A549 treated with AZD9567 at 1 μM for 4 hours (cell line): Measurements from ENCODE around the gene S100A6. TPM values are rescaled to one million over a fixed set of nuclear protein-coding genes. Genes with fewer than 3 reads are reported as not detected.

Experiments used
- total RNA-seq: library from RNA; stranded (reverse); fragments of 200-300 nt; extraction: Qiagen RNA extraction; gene quantifications from 5 replicates; pipeline ENCODE4 v1.2.3, GENCODE V29; 2022; ENCODE audit not compliant: insufficient read depth

Gene S100A6
- total RNA-seq, result 3,026 to 3,713 TPM (median 3,617 TPM) in 5 replicates

DNA sequence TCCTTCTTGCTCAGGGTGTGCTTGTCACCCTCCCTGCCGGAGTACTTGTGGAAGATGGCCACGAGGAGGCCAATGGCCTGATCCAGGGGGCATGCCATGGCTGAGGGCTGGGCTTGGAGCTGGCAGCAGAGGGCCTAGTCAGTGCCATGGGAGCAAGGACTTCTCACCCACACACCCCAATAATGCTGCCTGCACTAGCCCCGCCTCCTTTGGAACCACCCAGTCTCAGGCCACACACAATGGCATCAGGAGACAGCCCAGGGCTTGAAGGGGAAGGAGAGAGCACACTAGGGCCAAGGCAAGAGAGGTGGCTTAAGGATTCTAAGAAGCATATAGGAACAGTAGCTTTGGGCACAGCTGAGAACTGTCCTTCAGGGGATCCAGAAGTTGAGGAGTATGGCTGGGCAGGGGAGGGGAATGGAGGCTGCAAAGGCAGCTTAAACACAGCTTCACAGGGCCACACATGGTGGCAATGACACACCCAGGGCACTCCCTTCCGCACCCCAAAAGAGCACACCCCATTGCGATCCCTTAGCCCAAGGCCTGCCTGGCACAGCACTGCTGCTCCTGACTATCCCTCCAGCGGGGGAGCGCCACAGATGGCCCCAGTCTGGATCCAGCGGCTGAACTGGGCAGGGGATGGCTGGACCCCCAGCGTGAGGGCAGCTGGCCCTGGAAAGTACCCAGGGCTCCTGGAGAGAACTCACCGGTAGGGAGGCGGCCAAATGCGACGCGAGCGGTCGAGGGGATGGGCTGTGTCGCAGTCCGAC is at the start of gene S100A6:
TSS of gene S100A6 (minus strand) at position 750 of the 770 bp plus-strand sequence. CDS start at position 98, 652 bp downstream.

GRCh38 chr1:153565529-153566374 is 30.0 kb upstream of the S100A6 start, which contains the start of gene S100A2:
TSS of gene S100A2 (minus strand) at chr1:153565844. CDS start at chr1:153563877, 1,967 bp downstream.

DNA sequence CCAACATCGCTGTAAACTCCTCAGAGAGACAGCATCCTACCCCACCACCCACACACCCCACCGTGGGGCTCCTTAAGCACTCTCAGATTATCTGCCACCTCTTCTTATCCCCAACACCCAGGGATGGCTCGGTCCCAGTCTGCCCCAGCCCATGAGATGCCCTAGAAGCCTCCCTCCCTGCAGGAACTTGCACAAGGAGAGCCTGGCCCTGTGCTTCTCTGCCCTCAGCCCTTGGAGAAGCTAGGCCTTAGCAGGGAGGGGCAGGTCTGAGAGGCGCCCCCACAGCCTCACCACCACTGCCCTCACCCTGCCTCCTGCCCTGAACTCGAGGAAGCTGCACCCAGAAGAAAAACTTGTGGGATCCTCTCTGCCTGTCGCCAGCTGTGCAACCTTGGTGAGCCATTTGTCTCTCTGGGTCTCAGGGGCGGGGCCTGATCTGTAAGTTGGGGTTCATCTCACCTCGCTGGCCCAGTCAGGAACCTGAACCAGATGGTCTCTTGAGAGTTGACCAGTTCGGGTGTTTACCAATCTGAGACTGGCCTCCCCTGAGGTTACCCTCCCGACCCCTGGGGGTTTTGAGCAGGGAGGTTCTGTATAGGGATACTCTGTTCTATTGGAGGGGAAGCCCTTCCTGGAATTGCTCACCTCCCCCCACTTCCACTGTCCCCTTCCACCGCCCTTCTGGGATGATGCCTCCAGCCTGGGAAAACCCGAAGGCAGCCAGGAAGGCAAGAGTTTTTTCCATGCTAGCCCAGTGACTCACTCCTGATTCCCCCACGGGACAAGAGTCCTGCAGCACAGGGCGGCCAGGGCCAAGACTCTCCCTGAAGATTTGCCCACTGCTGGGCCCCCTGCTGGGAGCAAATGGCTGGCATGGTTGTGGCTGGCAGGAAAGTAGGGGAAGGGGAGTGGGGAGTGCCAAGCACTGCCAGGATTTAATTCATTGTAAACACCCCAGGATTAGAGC is 13.2 kb upstream of the S100A6 start, which contains the start of gene S100A3:
TSS of gene S100A3 (minus strand) at position 537 of the 967 bp plus-strand sequence. CDS start 773 bp downstream, outside the sequence.

GRCh38 chr1:153545067-153546055 is 9.6 kb upstream of the S100A6 start, which contains the start of gene S100A4:
TSS of gene S100A4 (minus strand) at chr1:153545806. CDS start at chr1:153544794, 1,012 bp downstream.

GRCh38 chr1:153540394-153541361 is 4.9 kb upstream of the S100A6 start, which contains the start of gene S100A5:
TSS of gene S100A5 (minus strand) at chr1:153540934. CDS start at chr1:153540191, 743 bp downstream.

Other genes starting within 250 kb of the S100A6 start
- not detected in 5 replicates for gene PGLYRP3, start 223.0 kb downstream of the S100A6 start, total RNA-seq
- not detected in 5 replicates for gene PGLYRP4, start 187.2 kb downstream of the S100A6 start, total RNA-seq
- gene S100A9, start 178.1 kb downstream of the S100A6 start, total RNA-seq, result 0.49 to 1.2 TPM (median 0.80 TPM) in 4 of 5 replicates, not detected in the other
- not detected in 5 replicates for gene S100A12, start 160.4 kb downstream of the S100A6 start, total RNA-seq
- not detected in 5 replicates for gene S100A8, start 144.9 kb downstream of the S100A6 start, total RNA-seq
- gene S100A7A, start 119.5 kb downstream of the S100A6 start, total RNA-seq, result not detected in 5 replicates
- gene S100A7, start 75.3 kb downstream of the S100A6 start, total RNA-seq, result not detected in 5 replicates
- gene S100A5, start 4.9 kb upstream of the S100A6 start, total RNA-seq, result 0.74 to 1.7 TPM (median 0.84 TPM) in 4 of 5 replicates, not detected in the other
- gene S100A4, start 9.8 kb upstream of the S100A6 start, total RNA-seq, result 1,162 to 1,829 TPM (median 1,676 TPM) in 5 replicates
- gene S100A3, start 13.3 kb upstream of the S100A6 start, total RNA-seq, result 81.6 to 99.0 TPM (median 94.1 TPM) in 5 replicates
- gene S100A2, start 29.9 kb upstream of the S100A6 start, total RNA-seq, result 10.6 to 29.6 TPM (median 22.2 TPM) in 5 replicates
- 405 to 503 TPM (median 489 TPM) in 5 replicates for gene S100A16, start 77.1 kb upstream of the S100A6 start, total RNA-seq
- gene S100A14, start 80.3 kb upstream of the S100A6 start, total RNA-seq, result 0.18 to 0.52 TPM (median 0.31 TPM) in 4 of 5 replicates, not detected in the other
- gene S100A13, start 91.5 kb upstream of the S100A6 start, total RNA-seq, result 131 to 188 TPM (median 175 TPM) in 5 replicates
- gene S100A1, start 92.4 kb upstream of the S100A6 start, total RNA-seq, result 0.39 to 0.88 TPM (median 0.53 TPM) in 4 of 5 replicates, not detected in the other
- 77.8 to 88.2 TPM (median 79.7 TPM) in 5 replicates for gene CHTOP, start 98.1 kb upstream of the S100A6 start, total RNA-seq
- gene SNAPIN, start 122.7 kb upstream of the S100A6 start, total RNA-seq, result 55.6 to 63.8 TPM (median 58.8 TPM) in 5 replicates
- 268 to 304 TPM (median 275 TPM) in 5 replicates for gene ILF2, start 135.0 kb upstream of the S100A6 start, total RNA-seq
- gene NPR1, start 142.7 kb upstream of the S100A6 start, total RNA-seq, result 1.2 to 1.4 TPM (median 1.3 TPM) in 4 of 5 replicates, not detected in the other
- 14.8 to 16.4 TPM (median 15.0 TPM) in 5 replicates for gene INTS3, start 192.1 kb upstream of the S100A6 start, total RNA-seq
- gene SLC27A3, start 239.4 kb upstream of the S100A6 start, total RNA-seq, result 0.90 to 1.1 TPM (median 0.93 TPM) in 4 of 5 replicates, not detected in the other